ENCODE results near the gene ERH. TPM values are rescaled to one million over a fixed set of nuclear protein-coding genes. Genes with fewer than 3 reads are reported as not detected.
A peak's percentile ranks its signal among the peaks of the same experiment; 100 is the strongest.
"Not testable (repeated sequence)": the region's sequence is repeated elsewhere in the genome, so short reads cannot be mapped to it uniquely, and the experiment has no call there.

Gene ERH
- total RNA-seq, 2 experiments from 2014 or later, result 435 to 498 TPM

DNA sequence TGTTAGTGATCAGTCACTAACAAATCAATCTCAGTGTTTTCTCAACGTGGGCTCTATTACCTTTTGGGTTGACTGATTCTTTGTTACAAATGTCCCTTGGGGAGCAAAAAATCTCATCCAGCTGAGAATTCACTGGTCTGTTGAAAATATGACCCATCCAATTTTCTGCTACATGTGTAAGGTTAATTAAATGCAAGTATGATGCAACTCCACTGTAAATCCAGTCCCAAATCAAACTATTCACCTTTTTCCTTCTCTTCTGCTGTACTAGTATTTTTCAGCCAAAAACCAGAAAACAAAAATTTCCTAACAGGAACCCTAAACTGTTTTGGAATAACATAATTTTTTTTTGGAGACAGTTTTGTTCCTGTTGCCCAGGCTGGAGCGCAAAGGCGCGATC is 2.2 kb downstream of the ERH start:
- CTCF ChIA-PET (ENCODE audit: unreplicated experiment), result no interaction called here
- POLR2A ChIA-PET, result interaction anchor here (0.6 to 0.9 kb wide), 2 partner anchors 29 to 747 kb away, joined by 3 read pairs; no protein-coding TSS in a partner anchor
- no peaks in the 10 kb centered on the region for H3K9me2 ChIP-seq (ENCODE audit: insufficient read depth, low read length)
- peak overlapping the region; percentile 82 for H3K4me3 ChIP-seq (ENCODE audit: low read depth, low read length, poor library complexity, severe bottlenecking)
- H3K27ac ChIP-seq (ENCODE audit: low read depth, low read length, poor library complexity, severe bottlenecking), result peak overlapping the region; percentile 8
- 0 out of 2 replicates have a peak, but pooled peaks cover 2% of the 10 kb centered on the region for H3K9me3 ChIP-seq (ENCODE audit: low read length)
- DNase-seq (ENCODE audit: low spot score), result no peak
- peaks cover 58% of the 10 kb centered on the region for H3K4me1 ChIP-seq (ENCODE audit: insufficient read depth, low read length, poor library complexity, severe bottlenecking)
- no TSS peak for BruUV-seq (replicated peaks)
- H3K36me3 ChIP-seq (ENCODE audit: insufficient read depth, low read length), result peaks cover 65% of the 10 kb centered on the region
- peak overlapping the region; percentile 93 for H3K4me2 ChIP-seq (ENCODE audit: low read length)
- H3K79me2 ChIP-seq (ENCODE audit: insufficient read depth, low read depth, low read length), result peaks cover 95% of the 10 kb centered on the region
- H2AFZ ChIP-seq (ENCODE audit: low read length), result no peak overlapping the region
- TF ChIP-seq, protein P1, sequence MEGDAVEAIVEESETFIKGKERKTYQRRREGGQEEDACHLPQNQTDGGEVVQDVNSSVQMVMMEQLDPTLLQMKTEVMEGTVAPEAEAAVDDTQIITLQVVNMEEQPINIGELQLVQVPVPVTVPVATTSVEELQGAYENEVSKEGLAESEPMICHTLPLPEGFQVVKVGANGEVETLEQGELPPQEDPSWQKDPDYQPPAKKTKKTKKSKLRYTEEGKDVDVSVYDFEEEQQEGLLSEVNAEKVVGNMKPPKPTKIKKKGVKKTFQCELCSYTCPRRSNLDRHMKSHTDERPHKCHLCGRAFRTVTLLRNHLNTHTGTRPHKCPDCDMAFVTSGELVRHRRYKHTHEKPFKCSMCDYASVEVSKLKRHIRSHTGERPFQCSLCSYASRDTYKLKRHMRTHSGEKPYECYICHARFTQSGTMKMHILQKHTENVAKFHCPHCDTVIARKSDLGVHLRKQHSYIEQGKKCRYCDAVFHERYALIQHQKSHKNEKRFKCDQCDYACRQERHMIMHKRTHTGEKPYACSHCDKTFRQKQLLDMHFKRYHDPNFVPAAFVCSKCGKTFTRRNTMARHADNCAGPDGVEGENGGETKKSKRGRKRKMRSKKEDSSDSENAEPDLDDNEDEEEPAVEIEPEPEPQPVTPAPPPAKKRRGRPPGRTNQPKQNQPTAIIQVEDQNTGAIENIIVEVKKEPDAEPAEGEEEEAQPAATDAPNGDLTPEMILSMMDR (conservative IDR thresholded peaks at IDR 0.05; ENCODE audit: low read length), result no peak
- TF ChIP-seq EZH2phosphoT487 (IDR thresholded peaks at IDR 0.05; ENCODE audit: borderline replicate concordance, low read depth, low read length), result no peak
- H4K20me1 ChIP-seq (ENCODE audit: insufficient read depth, low read length), result peaks cover 36% of the 10 kb centered on the region
- intact Hi-C loops (cut with micrococcal nuclease; ENCODE audit: unreplicated experiment), result loop anchor here (5.0 kb wide), 1 partner anchor 221 kb away; no protein-coding TSS in a partner anchor

DNA sequence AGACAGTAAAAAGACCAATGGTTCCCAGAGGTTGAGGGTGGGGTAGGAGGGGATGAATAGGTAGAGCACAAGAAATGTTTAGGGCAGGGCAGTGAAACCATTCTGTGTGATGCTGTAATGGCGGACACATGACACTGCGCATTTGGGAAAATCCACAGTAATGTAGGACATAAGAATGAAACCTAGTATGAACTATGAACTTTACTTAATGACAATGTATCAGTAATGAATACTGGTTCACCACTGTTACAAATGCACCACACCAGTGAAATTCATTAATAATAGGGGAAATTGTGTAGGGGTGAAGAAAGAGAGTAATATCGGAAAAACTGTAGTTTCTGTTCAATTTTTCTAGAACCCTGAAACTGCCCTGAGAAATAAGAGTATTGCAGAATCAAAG is 5.6 kb downstream of the ERH start:
- CTCF ChIA-PET (ENCODE audit: unreplicated experiment), result no interaction called here
- Histone ChIP-seq H3K9me2 (ENCODE audit: insufficient read depth, low read length) (no peaks in the 10 kb centered on the region), H3K79me2 (ENCODE audit: insufficient read depth, low read depth, low read length) (peaks cover 100% of the 10 kb centered on the region), H2AFZ (ENCODE audit: low read length) (no peak overlapping the region), H3K4me3 (ENCODE audit: low read depth, low read length, poor library complexity, severe bottlenecking) (no peak overlapping the region), H3K27ac (ENCODE audit: low read depth, low read length, poor library complexity, severe bottlenecking) (peak overlapping the region; percentile 18), H3K36me3 (ENCODE audit: insufficient read depth, low read length) (peaks cover 99% of the 10 kb centered on the region), H3K9me3 (ENCODE audit: low read length) (peaks cover 17% of the 10 kb centered on the region; the same call in 1 of the 2 replicates), H4K20me1 (ENCODE audit: insufficient read depth, low read length) (peaks cover 33% of the 10 kb centered on the region), H3K4me1 (ENCODE audit: insufficient read depth, low read length, poor library complexity, severe bottlenecking) (peaks cover 55% of the 10 kb centered on the region), H3K4me2 (ENCODE audit: low read length) (peak overlapping the region; percentile 8; the same call in 1 of the 2 replicates)
- DNase-seq (ENCODE audit: low spot score), result no peak
- no TSS peak for BruUV-seq (replicated peaks)
- TF ChIP-seq EZH2phosphoT487 (IDR thresholded peaks at IDR 0.05; ENCODE audit: borderline replicate concordance, low read depth, low read length), result no peak
- intact Hi-C loops (cut with micrococcal nuclease; ENCODE audit: unreplicated experiment), result no loop called here
- POLR2A ChIA-PET, result interaction anchor here (0.7 to 1.0 kb wide), 2 partner anchors 9 to 54 kb away, joined by 4 to 5 read pairs; no protein-coding TSS in a partner anchor

DNA sequence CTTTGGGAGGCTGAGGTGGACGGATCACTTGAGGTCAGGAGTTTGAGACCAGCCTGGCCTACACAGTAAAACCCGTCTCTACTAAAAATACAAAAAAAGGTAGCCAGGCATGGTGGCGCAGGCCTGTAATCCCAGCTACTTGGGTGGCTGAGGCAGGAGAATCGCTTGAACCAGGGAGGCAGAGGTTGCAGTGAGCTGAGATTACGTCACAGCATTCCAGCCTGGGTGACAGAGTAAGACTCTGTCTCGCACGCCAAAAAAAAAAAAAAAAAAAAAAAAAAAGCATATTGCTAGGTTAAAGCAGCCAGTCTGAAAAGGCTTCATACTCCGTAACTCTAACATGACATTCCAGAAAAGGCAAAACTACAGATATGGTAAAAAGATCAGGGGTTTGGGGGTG is 6.7 kb downstream of the ERH start:
- Histone ChIP-seq H3K4me1 (ENCODE audit: insufficient read depth, low read length, poor library complexity, severe bottlenecking) (peaks cover 51% of the 10 kb centered on the region), H3K36me3 (ENCODE audit: insufficient read depth, low read length) (peaks cover 99% of the 10 kb centered on the region), H3K9me3 (ENCODE audit: low read length) (peaks cover 17% of the 10 kb centered on the region; the same call in 1 of the 2 replicates), H3K79me2 (ENCODE audit: insufficient read depth, low read depth, low read length) (peaks cover 100% of the 10 kb centered on the region), H4K20me1 (ENCODE audit: insufficient read depth, low read length) (peaks cover 24% of the 10 kb centered on the region)
- POLR2A ChIA-PET, result interaction anchor here (1.1 kb wide), 1 partner anchor 10 kb away, joined by 3 read pairs; no protein-coding TSS in a partner anchor
- H3K4me3 ChIP-seq (ENCODE audit: low read depth, low read length, poor library complexity, severe bottlenecking); H3K27ac ChIP-seq (ENCODE audit: low read depth, low read length, poor library complexity, severe bottlenecking); H3K9me2 ChIP-seq (ENCODE audit: insufficient read depth, low read length); intact Hi-C loops (cut with micrococcal nuclease; ENCODE audit: unreplicated experiment); CTCF ChIA-PET (ENCODE audit: unreplicated experiment); H2AFZ ChIP-seq (ENCODE audit: low read length); DNase-seq (ENCODE audit: low spot score); BruUV-seq (replicated peaks); H3K4me2 ChIP-seq (ENCODE audit: low read length): not testable (repeated sequence)

All from OCI-LY7 (cell line).